Measurements from ENCODE around the gene DLG1. TPM values are rescaled to one million over a fixed set of nuclear protein-coding genes. Genes with fewer than 3 reads are reported as not detected.

The DLG1 gene
- total and polyA plus RNA-seq, 2 of the 4 experiments (the other 2 are of a cell fraction): 21.2 to 57.7 TPM

- ChIA-PET POLR2A (ENCODE audit: unreplicated experiment) (no interaction called here), CTCF (interaction anchor here (0.8 kb wide), 1 partner anchor 10 kb away, joined by 3 read pairs; no protein-coding TSS in a partner anchor)
- no CpG with 5 or more reads among the region's 1 CpG for WGBS, 2 experiments (ENCODE audit: extremely low coverage in 2 of 2, insufficient read length in 1 of 2)
These were observed 69.2 kb downstream of the DLG1 start for GRCh38 chr3:197229178-197229577.

More at GRCh38 chr3:197229178-197229577, 69.2 kb downstream of the DLG1 start:
- no peaks in the 10 kb centered on the region for H3K9me3 ChIP-seq (ENCODE audit: control insufficient read depth, insufficient read depth, low read length)
- H4K8ac ChIP-seq (ENCODE audit: low read depth in 2 of 2, low read length in 2 of 2): no peak overlapping the region
- no peaks in the 10 kb centered on the region for H3K4me1 ChIP-seq (ENCODE audit: control insufficient read depth, insufficient read depth, low read length)
- H3K56ac ChIP-seq (ENCODE audit: extremely low read depth, insufficient read depth, low read length): no peak overlapping the region
- intact Hi-C loops (cut with micrococcal nuclease): no loop called here
- dilution Hi-C loops (cut with HindIII; ENCODE audit: low sequenced_read_pairs, unreplicated experiment): no loop called here
- DNase-seq (no peak), ATAC-seq (ENCODE audit: low read depth) (no peak)
- H3K14ac ChIP-seq (replicated peaks; ENCODE audit: low read depth, low read length): no peak overlapping the region
- no peak overlapping the region for H2AK5ac ChIP-seq (ENCODE audit: low read depth, low read length)
- TF ChIP-seq, protein P1, sequence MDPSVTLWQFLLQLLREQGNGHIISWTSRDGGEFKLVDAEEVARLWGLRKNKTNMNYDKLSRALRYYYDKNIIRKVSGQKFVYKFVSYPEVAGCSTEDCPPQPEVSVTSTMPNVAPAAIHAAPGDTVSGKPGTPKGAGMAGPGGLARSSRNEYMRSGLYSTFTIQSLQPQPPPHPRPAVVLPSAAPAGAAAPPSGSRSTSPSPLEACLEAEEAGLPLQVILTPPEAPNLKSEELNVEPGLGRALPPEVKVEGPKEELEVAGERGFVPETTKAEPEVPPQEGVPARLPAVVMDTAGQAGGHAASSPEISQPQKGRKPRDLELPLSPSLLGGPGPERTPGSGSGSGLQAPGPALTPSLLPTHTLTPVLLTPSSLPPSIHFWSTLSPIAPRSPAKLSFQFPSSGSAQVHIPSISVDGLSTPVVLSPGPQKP (IDR thresholded peaks at IDR 0.05; ENCODE audit: borderline replicate concordance, low read depth, low read length): no peak
- no peak for TF ChIP-seq CEBPB (IDR thresholded peaks at IDR 0.05; ENCODE audit: low read depth, low read length)
- TF ChIP-seq POLR2A (IDR thresholded peaks at IDR 0.05; ENCODE audit: low read depth, low read length): no peak
- no peak for TF ChIP-seq CHD1 (IDR thresholded peaks at IDR 0.05; ENCODE audit: low read depth, low read length)
- TF ChIP-seq, protein P2, sequence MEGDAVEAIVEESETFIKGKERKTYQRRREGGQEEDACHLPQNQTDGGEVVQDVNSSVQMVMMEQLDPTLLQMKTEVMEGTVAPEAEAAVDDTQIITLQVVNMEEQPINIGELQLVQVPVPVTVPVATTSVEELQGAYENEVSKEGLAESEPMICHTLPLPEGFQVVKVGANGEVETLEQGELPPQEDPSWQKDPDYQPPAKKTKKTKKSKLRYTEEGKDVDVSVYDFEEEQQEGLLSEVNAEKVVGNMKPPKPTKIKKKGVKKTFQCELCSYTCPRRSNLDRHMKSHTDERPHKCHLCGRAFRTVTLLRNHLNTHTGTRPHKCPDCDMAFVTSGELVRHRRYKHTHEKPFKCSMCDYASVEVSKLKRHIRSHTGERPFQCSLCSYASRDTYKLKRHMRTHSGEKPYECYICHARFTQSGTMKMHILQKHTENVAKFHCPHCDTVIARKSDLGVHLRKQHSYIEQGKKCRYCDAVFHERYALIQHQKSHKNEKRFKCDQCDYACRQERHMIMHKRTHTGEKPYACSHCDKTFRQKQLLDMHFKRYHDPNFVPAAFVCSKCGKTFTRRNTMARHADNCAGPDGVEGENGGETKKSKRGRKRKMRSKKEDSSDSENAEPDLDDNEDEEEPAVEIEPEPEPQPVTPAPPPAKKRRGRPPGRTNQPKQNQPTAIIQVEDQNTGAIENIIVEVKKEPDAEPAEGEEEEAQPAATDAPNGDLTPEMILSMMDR (conservative IDR thresholded peaks at IDR 0.05; ENCODE audit: low read depth, low read length): no peak
- TF ChIP-seq MAZ (IDR thresholded peaks at IDR 0.05; ENCODE audit: borderline replicate concordance, low read depth, low read length): no peak
- no peak for TF ChIP-seq BHLHE40 (IDR thresholded peaks at IDR 0.05; ENCODE audit: low read depth, low read length)
- no peak for TF ChIP-seq FOS (IDR thresholded peaks at IDR 0.05; ENCODE audit: low read depth, low read length)
- no peak for TF ChIP-seq SMC3 (IDR thresholded peaks at IDR 0.05; ENCODE audit: low read depth, low read length)
- peaks cover 13% of the 10 kb centered on the region; the same call in 1 of the 2 replicates for H4K20me1 ChIP-seq (ENCODE audit: insufficient read depth, low read length)
- peaks cover 9 to 44% of the 10 kb centered on the region in 2 experiments; a peak in 3 of 4 replicates for H3K79me1 ChIP-seq (ENCODE audit: low read depth in 1 of 2, low read length in 2 of 2)
- H2BK15ac ChIP-seq (ENCODE audit: low read depth, low read length): no peak overlapping the region
- in situ Hi-C loops (cut with MboI; ENCODE audit: low sequenced_read_pairs): no loop called here
- BruUV-seq (replicated peaks): no TSS peak
- no peak overlapping the region for H4K5ac ChIP-seq (ENCODE audit: low read depth, low read length)
- H4K91ac ChIP-seq (ENCODE audit: insufficient read depth, low read depth, low read length): no peak overlapping the region
- peaks cover 5% of the 10 kb centered on the region; the same call in 1 of the 2 replicates for H3K9me1 ChIP-seq (ENCODE audit: insufficient read depth, low read length)
- H3K36me3 ChIP-seq (ENCODE audit: control insufficient read depth, insufficient read depth, low read length): no peaks in the 10 kb centered on the region
- no peak overlapping the region for H3K18ac ChIP-seq (ENCODE audit: low read depth, low read length)
- H3K23ac ChIP-seq (ENCODE audit: low read depth, low read length): no peak overlapping the region
- H3K4me2 ChIP-seq (ENCODE audit: low read depth, low read length): no peak overlapping the region
- H3K27me3 ChIP-seq (ENCODE audit: control insufficient read depth, insufficient read depth, low read length): no peaks in the 10 kb centered on the region
- H2BK20ac ChIP-seq (ENCODE audit: low read depth, low read length): no peak overlapping the region
- H2BK5ac ChIP-seq (ENCODE audit: low read depth, low read length, poor library complexity, severe bottlenecking): no peak overlapping the region
- H2BK120ac ChIP-seq (ENCODE audit: low read depth, low read length): no peak overlapping the region
- no peak overlapping the region for H3K4me3 ChIP-seq (ENCODE audit: insufficient read depth, low read depth, low read length)
- no peak overlapping the region for H2AFZ ChIP-seq (replicated peaks; ENCODE audit: low read length, poor library complexity)
- no peak overlapping the region for H2AK9ac ChIP-seq (replicated peaks; ENCODE audit: low read depth, low read length, poor library complexity)
- no peak overlapping the region for H3K4ac ChIP-seq (ENCODE audit: low read depth, low read length)
- H3K9ac ChIP-seq (ENCODE audit: low read depth, low read length): no peak overlapping the region
- H3K27ac ChIP-seq (ENCODE audit: insufficient read depth, low read length): no peak overlapping the region

Data from IMR-90 (cell line).